MM.1S (cell line): Measurements from ENCODE around the gene AZU1.
A peak's percentile ranks its signal among the peaks of the same experiment; 100 is the strongest.

Experiments
- EZH2 ChIP-seq: fragments of 300-600 bp; sonication (generic); optimal IDR thresholded peaks from 2 replicates; pipeline ENCODE3; 2017; ENCODE audit warnings: low read depth, mild to moderate bottlenecking, antibody characterized with exemption, low read length, mixed read lengths
- TF ChIP-seq, protein P1 (sequence below): fragments of 300-600 bp; sonication (generic); IDR thresholded peaks from 2 replicates; pipeline ENCODE4 v1.5.1; 2016; ENCODE audit warnings: antibody characterized with exemption, low read length, mixed read lengths

DNA sequence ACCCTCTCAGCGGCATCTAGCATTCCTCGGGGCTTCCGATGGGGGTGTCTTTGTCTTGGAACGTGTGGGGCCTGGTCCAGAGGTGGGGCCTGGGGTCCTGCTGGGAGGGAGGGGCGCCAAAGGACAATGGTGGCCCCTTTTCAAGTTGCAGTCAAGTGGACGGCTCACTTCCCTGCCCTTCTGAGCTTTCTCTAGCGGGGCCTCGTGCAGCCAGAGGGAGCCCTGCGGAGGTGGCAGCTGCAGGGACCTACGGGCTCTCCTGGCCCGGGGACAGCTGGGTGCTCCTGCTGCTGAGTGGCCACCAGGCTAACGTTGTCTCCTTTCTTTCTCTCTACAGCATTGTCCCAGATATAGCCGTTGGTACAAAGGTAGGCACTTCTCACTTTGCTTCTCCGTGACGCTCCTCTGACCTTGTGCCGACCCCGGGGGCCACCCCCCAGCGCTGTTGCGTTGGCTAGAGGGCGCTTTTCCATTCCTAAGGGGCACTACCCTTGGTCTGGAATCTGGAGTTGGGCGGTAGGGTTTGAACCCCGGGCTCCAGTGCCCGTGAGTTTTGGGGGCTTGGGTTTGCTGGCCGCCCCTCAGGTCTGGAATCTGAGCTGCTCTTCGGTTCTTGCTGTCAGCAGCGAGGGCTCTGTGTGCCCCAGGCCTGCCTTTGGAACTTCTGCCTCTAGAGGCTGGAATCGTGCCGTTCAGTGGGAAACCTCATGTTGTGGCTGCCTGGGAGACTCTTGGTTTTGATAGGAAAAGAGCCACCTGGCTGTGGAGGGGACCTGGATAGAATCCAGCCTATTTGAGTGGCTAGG lies 28.4 kb upstream of the AZU1 start:
- TF ChIP-seq, protein P1, sequence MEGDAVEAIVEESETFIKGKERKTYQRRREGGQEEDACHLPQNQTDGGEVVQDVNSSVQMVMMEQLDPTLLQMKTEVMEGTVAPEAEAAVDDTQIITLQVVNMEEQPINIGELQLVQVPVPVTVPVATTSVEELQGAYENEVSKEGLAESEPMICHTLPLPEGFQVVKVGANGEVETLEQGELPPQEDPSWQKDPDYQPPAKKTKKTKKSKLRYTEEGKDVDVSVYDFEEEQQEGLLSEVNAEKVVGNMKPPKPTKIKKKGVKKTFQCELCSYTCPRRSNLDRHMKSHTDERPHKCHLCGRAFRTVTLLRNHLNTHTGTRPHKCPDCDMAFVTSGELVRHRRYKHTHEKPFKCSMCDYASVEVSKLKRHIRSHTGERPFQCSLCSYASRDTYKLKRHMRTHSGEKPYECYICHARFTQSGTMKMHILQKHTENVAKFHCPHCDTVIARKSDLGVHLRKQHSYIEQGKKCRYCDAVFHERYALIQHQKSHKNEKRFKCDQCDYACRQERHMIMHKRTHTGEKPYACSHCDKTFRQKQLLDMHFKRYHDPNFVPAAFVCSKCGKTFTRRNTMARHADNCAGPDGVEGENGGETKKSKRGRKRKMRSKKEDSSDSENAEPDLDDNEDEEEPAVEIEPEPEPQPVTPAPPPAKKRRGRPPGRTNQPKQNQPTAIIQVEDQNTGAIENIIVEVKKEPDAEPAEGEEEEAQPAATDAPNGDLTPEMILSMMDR, result 0 out of 2 replicates have a peak, but pooled peaks have one; percentile 2
- TF ChIP-seq EZH2, result no peak
